ENCODE data around the gene MAGEA1.

DNA sequence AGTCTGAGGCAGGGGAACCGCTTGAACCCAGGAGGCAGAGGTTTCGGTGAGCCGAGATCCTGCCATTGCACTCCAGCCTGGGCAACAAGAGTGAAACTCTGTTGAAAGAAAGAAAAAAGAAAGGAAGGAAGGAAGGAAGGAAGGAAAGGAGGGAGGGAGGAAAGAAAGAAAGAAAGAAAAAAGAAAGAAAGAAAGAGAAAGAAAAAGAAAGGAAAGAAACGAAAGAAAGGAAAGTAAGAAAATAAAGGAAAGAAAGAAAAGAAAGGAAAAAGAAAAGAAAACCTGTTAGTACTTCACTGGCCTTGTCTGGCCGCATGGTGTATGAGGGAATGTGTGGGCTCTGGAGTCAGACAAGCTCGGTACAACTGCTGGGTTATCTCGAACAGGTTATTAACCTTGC lies 20.8 kb upstream of the MAGEA1 start:
- no peak for TF ChIP-seq POLR2A (IDR thresholded peaks at IDR 0.05)
- TF ChIP-seq, protein P1, sequence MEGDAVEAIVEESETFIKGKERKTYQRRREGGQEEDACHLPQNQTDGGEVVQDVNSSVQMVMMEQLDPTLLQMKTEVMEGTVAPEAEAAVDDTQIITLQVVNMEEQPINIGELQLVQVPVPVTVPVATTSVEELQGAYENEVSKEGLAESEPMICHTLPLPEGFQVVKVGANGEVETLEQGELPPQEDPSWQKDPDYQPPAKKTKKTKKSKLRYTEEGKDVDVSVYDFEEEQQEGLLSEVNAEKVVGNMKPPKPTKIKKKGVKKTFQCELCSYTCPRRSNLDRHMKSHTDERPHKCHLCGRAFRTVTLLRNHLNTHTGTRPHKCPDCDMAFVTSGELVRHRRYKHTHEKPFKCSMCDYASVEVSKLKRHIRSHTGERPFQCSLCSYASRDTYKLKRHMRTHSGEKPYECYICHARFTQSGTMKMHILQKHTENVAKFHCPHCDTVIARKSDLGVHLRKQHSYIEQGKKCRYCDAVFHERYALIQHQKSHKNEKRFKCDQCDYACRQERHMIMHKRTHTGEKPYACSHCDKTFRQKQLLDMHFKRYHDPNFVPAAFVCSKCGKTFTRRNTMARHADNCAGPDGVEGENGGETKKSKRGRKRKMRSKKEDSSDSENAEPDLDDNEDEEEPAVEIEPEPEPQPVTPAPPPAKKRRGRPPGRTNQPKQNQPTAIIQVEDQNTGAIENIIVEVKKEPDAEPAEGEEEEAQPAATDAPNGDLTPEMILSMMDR (IDR thresholded peaks at IDR 0.05) = no peak
